Measurements from ENCODE around the gene ELAVL3.

Gene ELAVL3

GRCh38 chr19:11405846-11406643 is 74.8 kb downstream of the ELAVL3 start:
- no peak for FAIRE-seq

DNA sequence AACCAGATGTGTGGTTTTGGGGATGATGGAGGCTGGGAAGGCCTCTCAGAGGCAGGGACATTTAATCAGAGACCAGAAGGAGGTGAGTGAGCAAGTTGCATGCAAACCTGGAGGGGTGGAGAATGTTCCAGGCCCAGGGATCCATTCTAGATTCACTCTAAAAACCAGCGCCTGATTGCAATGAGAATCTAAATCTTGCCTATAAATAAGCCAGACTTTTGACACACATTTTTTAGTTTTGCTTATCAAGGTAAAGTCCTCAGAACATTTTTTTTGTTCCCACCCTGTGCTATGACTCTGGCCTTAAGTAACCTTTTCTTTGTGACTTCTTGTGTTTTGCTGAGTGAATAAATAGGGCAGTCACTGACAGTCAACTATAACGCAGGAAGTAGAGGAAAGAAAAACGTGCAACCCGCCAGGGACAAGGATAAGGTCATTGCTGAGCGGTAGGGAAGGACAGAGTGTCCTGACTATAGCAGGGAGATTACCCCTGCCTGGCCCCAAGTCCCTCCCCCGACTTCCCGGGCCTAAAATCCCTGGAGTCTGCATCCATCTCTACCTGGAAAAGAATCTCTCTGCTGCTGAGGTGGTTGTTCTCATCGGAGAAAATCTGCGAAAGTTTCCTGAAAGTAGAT is 76.1 kb downstream of the ELAVL3 start:
- FAIRE-seq: no peak

GRCh38 chr19:11401808-11402543 is 78.9 kb downstream of the ELAVL3 start:
- no peak for FAIRE-seq
